DND-41 (cell line): ENCODE data around the gene ADI1.

Experiments used
- CTCF ChIP-seq: IDR thresholded peaks from 2 replicates; pipeline ENCODE4 v1.5.1; 2012; ENCODE audit warnings: borderline replicate concordance, low read length, moderate library complexity, mild to moderate bottlenecking; ENCODE audit not compliant: poor library complexity, severe bottlenecking; ENCODE audit errors: extremely low read depth
- EZH2 ChIP-seq: IDR thresholded peaks from 3 replicates; pipeline ENCODE4 v1.6.1; 2012; ENCODE audit warnings: borderline replicate concordance, low read depth, mild to moderate bottlenecking, moderate library complexity, low read length, inconsistent platforms; ENCODE audit not compliant: severe bottlenecking

- TF ChIP-seq CTCF (no peak), EZH2 (no peak)
Observed at GRCh38 chr2:3493615-3494007, 25.7 kb downstream of the ADI1 start.
